AG09309 (cell line): ENCODE measurements around the gene REXO1.

Experiments used
- DNase-seq: peaks from one replicate; pipeline ENCODE4 v3.0.0-alpha.2; 2010; ENCODE audit warnings: low read depth
- H3K4me3 ChIP-seq: 2 replicates; pipeline ENCODE4 v1.5.1; 2011; ENCODE audit warnings: mild to moderate bottlenecking, low read depth, low read length, moderate library complexity; ENCODE audit not compliant: control insufficient read depth
- CTCF ChIP-seq: IDR thresholded peaks from 2 replicates; pipeline ENCODE4 v1.5.1; 2011; ENCODE audit warnings: mild to moderate bottlenecking, low read depth, low read length, inconsistent platforms; ENCODE audit not compliant: insufficient read depth, control insufficient read depth; ENCODE audit errors: missing control alignments

The REXO1 gene

GRCh38 chr19:1808395-1808731, 39.9 kb downstream of the REXO1 start:
- no peak for TF ChIP-seq CTCF
- DNase-seq: no peak

GRCh38 chr19:1807695-1808394, 40.4 kb downstream of the REXO1 start:
- TF ChIP-seq CTCF: no peak
- no peak for DNase-seq
- no peak overlapping the region for H3K4me3 ChIP-seq

More at GRCh38 chr19:1808395-1808731, 39.9 kb downstream of the REXO1 start:
- H3K4me3 ChIP-seq: no peak overlapping the region

GRCh38 chr19:1807030-1807694, 41.1 kb downstream of the REXO1 start:
- no peak overlapping the region for H3K4me3 ChIP-seq
- no peak for TF ChIP-seq CTCF
- DNase-seq: no peak

- DNase-seq: no peak
- H3K4me3 ChIP-seq: no peak overlapping the region
- no peak for TF ChIP-seq CTCF
Measured at GRCh38 chr19:1806184-1807029, 41.9 kb downstream of the REXO1 start.

- H3K4me3 ChIP-seq: no peak overlapping the region
- no peak for TF ChIP-seq CTCF
- no peak for DNase-seq
Measured at GRCh38 chr19:1805401-1806183, 42.7 kb downstream of the REXO1 start.

- TF ChIP-seq CTCF: no peak
Measured at GRCh38 chr19:1804858-1805257, 43.4 kb downstream of the REXO1 start.

More at GRCh38 chr19:1804858-1805257, 43.4 kb downstream of the REXO1 start:
- no peak for DNase-seq
- H3K4me3 ChIP-seq: no peak overlapping the region
